Calu3 (cell line): Measurements from ENCODE around the gene RRP9. TPM values are rescaled to one million over a fixed set of nuclear protein-coding genes. Genes with fewer than 3 reads are reported as not detected.
A peak's percentile ranks its signal among the peaks of the same experiment; 100 is the strongest.

Experiments used
- BruUV-seq: library from RNA; stranded (reverse); fragments of 400-500 nt; replicated peaks from 2 replicates; lab custom pipeline; 2021; lab: Mats Ljungman, UMichigan
- CTCF ChIA-PET: fragments of 300-600 bp; sonication (Branson Sonifier 250); formaldehyde crosslinking; loops from one replicate; lab custom pipeline; 2022; ENCODE audit warnings: antibody characterized with exemption; lab: Charles Lee
- DNase-seq: peaks from one replicate; pipeline ENCODE4 v3.0.0; 2022
- H3K27ac Mint-ChIP-seq: one replicate; pipeline ENCODE4 v1.8.0; 2022; ENCODE audit warnings: mixed read lengths; ENCODE audit not compliant: unreplicated experiment
- H3K27me3 Mint-ChIP-seq: one replicate; pipeline ENCODE4 v1.8.0; 2022; ENCODE audit warnings: mixed read lengths; ENCODE audit not compliant: unreplicated experiment
- H3K36me3 Mint-ChIP-seq: one replicate; pipeline ENCODE4 v1.8.0; 2022; ENCODE audit warnings: mild to moderate bottlenecking, moderate library complexity, mixed read lengths; ENCODE audit not compliant: insufficient read depth, unreplicated experiment
- H3K4me1 Mint-ChIP-seq: one replicate; pipeline ENCODE4 v1.8.0; 2022; ENCODE audit warnings: mild to moderate bottlenecking, low read depth, mixed read lengths; ENCODE audit not compliant: unreplicated experiment
- H3K4me3 Mint-ChIP-seq: one replicate; pipeline ENCODE4 v1.8.0; 2022; ENCODE audit warnings: mild to moderate bottlenecking, low read depth, moderate library complexity, mixed read lengths; ENCODE audit not compliant: unreplicated experiment
- H3K9me3 Mint-ChIP-seq: one replicate; pipeline ENCODE4 v1.8.0; 2022; ENCODE audit warnings: low read depth, mixed read lengths; ENCODE audit not compliant: unreplicated experiment
- intact Hi-C: fragments of 100-400 bp; cut with micrococcal nuclease; formaldehyde crosslinking; loops from one replicate; pipeline ENCODE4 v1.10.0; 2022; ENCODE audit not compliant: unreplicated experiment
- total RNA-seq: library from RNA; stranded (reverse); gene quantifications from 2 replicates; pipeline ENCODE4 v1.2.3, GENCODE V29; 2022
- TF ChIP-seq, protein P1 (sequence below): fragments of 200-600 bp; IDR thresholded peaks from one replicate; pipeline ENCODE4 v1.8.0; 2022; ENCODE audit warnings: antibody characterized with exemption; ENCODE audit not compliant: unreplicated experiment

The RRP9 gene
- total RNA-seq, 1 experiment from 2014 or later: 39.3 TPM

DNA sequence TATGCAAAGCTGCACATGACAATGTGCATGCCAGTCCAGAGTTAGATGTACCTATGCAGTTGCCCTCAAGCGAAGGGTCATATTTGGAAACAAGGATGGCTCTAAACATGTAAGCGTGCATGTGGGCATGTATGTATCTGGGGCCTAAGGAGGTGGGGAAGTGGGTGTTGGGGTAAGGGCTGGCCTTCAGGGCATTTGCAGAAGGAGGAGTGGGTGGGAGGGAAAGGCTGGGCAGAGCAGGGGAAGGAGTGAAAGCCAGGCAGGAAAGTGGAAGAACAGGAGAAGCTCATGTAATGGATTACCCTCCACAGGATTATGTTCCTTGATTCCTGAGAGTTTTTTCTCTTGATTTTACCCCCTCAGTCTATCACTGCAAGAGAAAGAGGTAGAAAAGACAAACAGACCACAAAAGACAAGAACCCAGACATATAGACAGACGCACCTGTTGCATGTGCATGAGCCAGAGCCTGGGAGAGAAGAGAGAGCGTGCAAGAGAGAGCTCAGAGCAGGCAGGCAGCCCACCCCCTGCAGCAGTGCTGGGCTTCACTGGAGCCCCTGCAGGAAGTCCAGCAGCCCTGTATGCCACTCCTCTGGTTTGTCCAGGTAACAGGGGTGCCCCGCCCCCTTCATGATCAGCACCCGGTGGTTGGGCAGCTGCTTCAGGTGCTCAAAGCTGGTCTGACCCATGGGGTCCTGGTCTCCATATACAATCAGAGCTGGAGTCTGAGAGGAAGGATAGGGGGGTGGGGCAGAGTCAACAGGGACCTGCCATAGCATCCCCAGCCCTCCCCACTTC, 27.4 kb upstream of the RRP9 start:
- H3K27ac Mint-ChIP-seq: no peak overlapping the region
- no peak overlapping the region for H3K4me3 Mint-ChIP-seq
- TF ChIP-seq, protein P1, sequence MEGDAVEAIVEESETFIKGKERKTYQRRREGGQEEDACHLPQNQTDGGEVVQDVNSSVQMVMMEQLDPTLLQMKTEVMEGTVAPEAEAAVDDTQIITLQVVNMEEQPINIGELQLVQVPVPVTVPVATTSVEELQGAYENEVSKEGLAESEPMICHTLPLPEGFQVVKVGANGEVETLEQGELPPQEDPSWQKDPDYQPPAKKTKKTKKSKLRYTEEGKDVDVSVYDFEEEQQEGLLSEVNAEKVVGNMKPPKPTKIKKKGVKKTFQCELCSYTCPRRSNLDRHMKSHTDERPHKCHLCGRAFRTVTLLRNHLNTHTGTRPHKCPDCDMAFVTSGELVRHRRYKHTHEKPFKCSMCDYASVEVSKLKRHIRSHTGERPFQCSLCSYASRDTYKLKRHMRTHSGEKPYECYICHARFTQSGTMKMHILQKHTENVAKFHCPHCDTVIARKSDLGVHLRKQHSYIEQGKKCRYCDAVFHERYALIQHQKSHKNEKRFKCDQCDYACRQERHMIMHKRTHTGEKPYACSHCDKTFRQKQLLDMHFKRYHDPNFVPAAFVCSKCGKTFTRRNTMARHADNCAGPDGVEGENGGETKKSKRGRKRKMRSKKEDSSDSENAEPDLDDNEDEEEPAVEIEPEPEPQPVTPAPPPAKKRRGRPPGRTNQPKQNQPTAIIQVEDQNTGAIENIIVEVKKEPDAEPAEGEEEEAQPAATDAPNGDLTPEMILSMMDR: no peak
- H3K36me3 Mint-ChIP-seq: peaks cover 38% of the 10 kb centered on the region
- no peaks in the 10 kb centered on the region for H3K9me3 Mint-ChIP-seq
- intact Hi-C loops: no loop called here
- H3K27me3 Mint-ChIP-seq: peaks cover 13% of the 10 kb centered on the region
- H3K4me1 Mint-ChIP-seq: peaks cover 26% of the 10 kb centered on the region
- DNase-seq: no peak
- BruUV-seq: no TSS peak
- CTCF ChIA-PET: interaction anchor here (0.6 kb wide), 1 partner anchor 34 kb away, joined by 10 read pairs; no protein-coding TSS in a partner anchor

DNA sequence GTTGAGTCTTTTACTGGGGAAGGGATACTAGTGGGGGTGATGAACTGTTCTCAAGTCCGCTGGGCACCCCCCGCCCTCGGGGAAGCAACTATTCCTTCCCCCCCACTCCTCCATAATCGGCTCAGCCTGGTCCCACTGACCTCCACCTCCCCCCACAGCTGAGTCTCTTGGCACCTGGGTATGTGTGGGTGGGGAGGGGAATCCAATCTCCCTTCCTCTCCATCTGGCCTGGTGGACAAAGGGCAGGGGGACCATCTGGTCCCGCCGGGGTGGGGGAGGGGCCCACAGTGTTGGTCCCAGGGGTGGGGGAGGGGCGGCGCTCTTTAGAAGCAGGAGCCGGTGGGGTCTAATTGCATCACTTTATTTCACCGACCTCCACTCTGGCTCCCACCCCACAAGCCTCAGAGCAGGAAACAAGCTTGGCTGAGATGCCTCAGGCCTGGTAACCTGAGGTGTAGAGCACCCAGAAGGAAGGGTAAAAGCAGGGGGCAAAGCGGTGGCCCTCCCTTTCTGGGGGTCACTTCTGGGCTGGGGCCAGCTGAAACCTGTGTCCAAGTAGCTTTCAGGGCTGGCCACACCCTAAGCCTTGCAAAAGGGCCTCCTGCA, 26.6 kb upstream of the RRP9 start:
- H3K36me3 Mint-ChIP-seq: peaks cover 30% of the 10 kb centered on the region
- TF ChIP-seq, protein P1: no peak
- no peaks in the 10 kb centered on the region for H3K9me3 Mint-ChIP-seq
- CTCF ChIA-PET: no interaction called here
- peaks cover 20% of the 10 kb centered on the region for H3K4me1 Mint-ChIP-seq
- DNase-seq: no peak
- H3K27ac Mint-ChIP-seq: peak overlapping the region; percentile 54
- BruUV-seq: no TSS peak
- H3K4me3 Mint-ChIP-seq: peak overlapping the region; percentile 82
- intact Hi-C loops: no loop called here
- peaks cover 13% of the 10 kb centered on the region for H3K27me3 Mint-ChIP-seq

DNA sequence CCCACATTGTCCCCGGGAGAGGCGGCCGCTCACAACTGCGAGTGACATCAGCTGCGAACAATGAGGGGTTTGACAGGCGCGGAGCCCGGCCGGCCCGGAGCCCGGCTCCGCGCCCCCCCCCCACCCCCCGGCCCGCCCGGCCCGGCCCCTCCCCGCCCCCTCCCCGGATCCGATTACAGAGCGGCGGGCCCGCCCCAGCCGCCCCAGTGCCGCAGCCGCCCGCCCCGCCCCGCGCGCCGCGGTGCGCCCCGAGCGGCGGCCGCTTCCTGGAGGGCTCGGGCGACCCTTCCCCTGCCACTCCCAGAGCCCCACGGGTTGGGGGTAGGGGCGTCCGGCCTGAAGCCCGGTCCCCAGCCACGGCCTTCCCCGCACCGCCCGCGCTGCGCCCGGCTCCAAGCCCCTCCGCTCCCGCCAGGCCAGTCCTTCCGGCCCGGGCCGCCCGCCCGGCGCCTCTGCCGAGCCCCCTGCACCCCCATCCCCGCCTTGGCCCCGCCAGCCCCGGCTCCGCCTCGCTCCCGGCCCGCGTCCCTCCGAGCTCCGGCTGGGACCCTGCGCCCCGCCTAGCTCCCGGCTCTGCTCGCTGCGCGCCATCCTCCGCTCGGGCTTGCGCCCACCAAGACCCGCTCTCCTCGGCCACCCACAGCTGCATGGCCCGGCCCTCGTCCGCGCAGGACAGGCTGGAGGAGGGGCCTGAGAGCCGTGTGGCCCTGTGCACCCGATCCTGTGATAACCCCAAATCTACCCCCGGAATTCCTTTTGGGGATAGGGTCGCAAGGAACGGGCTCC, 25.9 kb upstream of the RRP9 start, which contains the start of gene PCBP4:
PCBP4 (minus strand) TSS at position 71 of the 786 bp plus-strand sequence. CDS start 6,214 bp downstream, outside the sequence.
- CTCF ChIA-PET: interaction anchor here (1.3 kb wide), 1 partner anchor 26 kb away, joined by 5 read pairs; the partner anchor contains the start of genes PARP3 and RRP9
- BruUV-seq: no TSS peak
- Mint-ChIP-seq H3K36me3 (peaks cover 30% of the 10 kb centered on the region), H3K4me3 (peak within 1 kb of the TSS; percentile 82), H3K9me3 (no peaks in the 10 kb centered on the region), H3K27me3 (peaks cover 13% of the 10 kb centered on the region), H3K4me1 (peaks cover 20% of the 10 kb centered on the region), H3K27ac (peak within 1 kb of the TSS; percentile 73)
- TF ChIP-seq, protein P1: no peak
- intact Hi-C loops: no loop called here
- peak; percentile 65 for DNase-seq

DNA sequence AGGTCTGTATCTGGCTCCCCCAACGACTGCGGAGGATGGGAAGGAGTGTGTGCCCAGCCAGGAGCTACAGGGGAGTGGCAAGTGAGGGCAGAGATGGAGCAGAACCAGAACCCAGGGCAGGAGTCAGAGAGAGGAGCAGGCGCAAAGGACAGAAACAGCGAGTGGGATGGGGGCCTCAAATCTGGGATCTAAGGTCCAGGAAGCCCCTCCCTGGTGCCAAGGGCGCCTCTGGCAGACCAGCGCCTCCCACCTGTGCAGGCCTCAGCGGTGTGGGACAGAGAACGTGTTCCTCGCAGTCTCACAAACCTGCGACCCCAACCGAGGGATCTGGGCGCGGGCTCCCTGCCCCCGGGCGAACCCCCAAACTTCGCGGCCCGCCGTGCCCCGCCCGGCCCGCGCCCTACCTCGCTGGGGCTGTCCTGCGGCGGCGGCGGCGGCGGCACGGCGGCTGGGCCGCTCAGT, 25.2 kb upstream of the RRP9 start:
- H3K4me3 Mint-ChIP-seq: peak overlapping the region; percentile 82
- H3K27me3 Mint-ChIP-seq: peaks cover 13% of the 10 kb centered on the region
- no peak for DNase-seq
- BruUV-seq: no TSS peak
- H3K9me3 Mint-ChIP-seq: no peaks in the 10 kb centered on the region
- TF ChIP-seq, protein P1: no peak
- H3K27ac Mint-ChIP-seq: peak overlapping the region; percentile 73
- H3K4me1 Mint-ChIP-seq: peaks cover 20% of the 10 kb centered on the region
- intact Hi-C loops: no loop called here
- H3K36me3 Mint-ChIP-seq: peaks cover 30% of the 10 kb centered on the region
- CTCF ChIA-PET: interaction anchor here (1.3 kb wide), 1 partner anchor 25 kb away, joined by 5 read pairs; the partner anchor contains the start of genes PARP3 and RRP9
